GM23338 (cell line): ENCODE results near the gene PNKP. TPM values are rescaled to one million over a fixed set of nuclear protein-coding genes. Genes with fewer than 3 reads are reported as not detected.
A peak's percentile ranks its signal among the peaks of the same experiment; 100 is the strongest.

Source experiments
- ATAC-seq: fragments of 200-7000 bp; cut with Tn5 transposase; 3 replicates; pipeline ENCODE4 v1.9.1; 2020
- DNase-seq: peaks from one replicate; pipeline ENCODE4 v3.0.0-alpha.2; 2015; ENCODE audit warnings: low spot score
- H2AFZ ChIP-seq: fragments of 200-600 bp; sonication (generic); 2 replicates; pipeline ENCODE4 v1.8.0; 2016; ENCODE audit warnings: antibody characterized with exemption, mild to moderate bottlenecking, moderate library complexity
- H3F3A ChIP-seq: fragments of 200-600 bp; sonication (generic); replicated peaks from 2 replicates; pipeline ENCODE4 v1.8.0; 2017; ENCODE audit warnings: antibody characterized with exemption, mixed run types, low read depth
- H3K27ac ChIP-seq: fragments of 200-600 bp; sonication (generic); 2 replicates; pipeline ENCODE4 v1.6.1; 2016; ENCODE audit warnings: low read depth
- H3K27me3 ChIP-seq: fragments of 200-600 bp; sonication (generic); 2 replicates; pipeline ENCODE4 v1.8.0; 2016; ENCODE audit warnings: mild to moderate bottlenecking, mixed run types, moderate library complexity; ENCODE audit not compliant: insufficient read depth
- H3K36me3 ChIP-seq: fragments of 200-600 bp; sonication (generic); 2 replicates; pipeline ENCODE4 v1.8.0; 2016; ENCODE audit warnings: mild to moderate bottlenecking; ENCODE audit not compliant: insufficient read depth
- H3K4me1 ChIP-seq: fragments of 200-600 bp; sonication (generic); 2 replicates; pipeline ENCODE4 v1.8.0; 2016; ENCODE audit warnings: mild to moderate bottlenecking, moderate library complexity; ENCODE audit not compliant: insufficient read depth
- H3K4me2 ChIP-seq: fragments of 200-600 bp; sonication (generic); 2 replicates; pipeline ENCODE4 v1.7.1; 2017; ENCODE audit warnings: mixed run types
- H3K4me3 ChIP-seq: fragments of 200-600 bp; sonication (generic); 2 replicates; pipeline ENCODE4 v1.6.1; 2016; ENCODE audit warnings: mixed run types
- H3K79me2 ChIP-seq: fragments of 200-600 bp; sonication (generic); replicated peaks from 2 replicates; pipeline ENCODE4 v1.8.0; 2017; ENCODE audit warnings: mild to moderate bottlenecking; ENCODE audit not compliant: insufficient read depth
- H3K9me2 ChIP-seq: fragments of 200-600 bp; sonication (generic); 2 replicates; pipeline ENCODE4 v1.8.0; 2017; ENCODE audit not compliant: insufficient read depth
- H4K20me1 ChIP-seq: fragments of 200-600 bp; sonication (generic); replicated peaks from 2 replicates; pipeline ENCODE4 v1.8.0; 2017; ENCODE audit warnings: mild to moderate bottlenecking; ENCODE audit not compliant: insufficient read depth
- H3K27ac Mint-ChIP-seq: 2 replicates; pipeline ENCODE4 v1.8.0; 2020; ENCODE audit warnings: inconsistent platforms, mild to moderate bottlenecking, moderate library complexity, mixed read lengths
- H3K27me3 Mint-ChIP-seq: 3 replicates; pipeline ENCODE4 v1.8.0; 2022; ENCODE audit warnings: low read depth, mild to moderate bottlenecking, moderate library complexity, mixed read lengths, inconsistent platforms; ENCODE audit not compliant: insufficient read depth, poor library complexity
- H3K36me3 Mint-ChIP-seq: 3 replicates; pipeline ENCODE4 v1.8.0; 2021; ENCODE audit warnings: low read depth, mild to moderate bottlenecking, inconsistent platforms, moderate library complexity, mixed read lengths
- H3K4me1 Mint-ChIP-seq: 3 replicates; pipeline ENCODE4 v1.8.0; 2020; ENCODE audit warnings: mild to moderate bottlenecking, inconsistent platforms, mixed read lengths
- H3K4me3 Mint-ChIP-seq: 3 replicates; pipeline ENCODE4 v1.8.0; 2021; ENCODE audit warnings: moderate library complexity, mild to moderate bottlenecking, inconsistent platforms, mixed read lengths
- H3K9me3 Mint-ChIP-seq: 3 replicates; pipeline ENCODE4 v1.8.0; 2020; ENCODE audit warnings: moderate library complexity, mild to moderate bottlenecking, inconsistent platforms, mixed read lengths
- ETS1 ChIP-seq: IDR thresholded peaks from 2 replicates; pipeline ENCODE4 v1.6.1; 2016; ENCODE audit warnings: antibody characterized with exemption
- EZH2 ChIP-seq: fragments of 200-600 bp; sonication (generic); IDR thresholded peaks from one replicate; pipeline ENCODE4 v1.8.0; 2017; ENCODE audit warnings: antibody characterized with exemption, mild to moderate bottlenecking, low read depth; ENCODE audit not compliant: unreplicated experiment
- EZH2phosphoT487 ChIP-seq: fragments of 200-600 bp; sonication (generic); IDR thresholded peaks from one replicate; pipeline ENCODE4 v1.8.1; 2018; ENCODE audit warnings: antibody characterized with exemption; ENCODE audit not compliant: unreplicated experiment
- JUNB ChIP-seq: IDR thresholded peaks from one replicate; pipeline ENCODE4 v1.6.1; 2016; ENCODE audit warnings: antibody characterized with exemption; ENCODE audit not compliant: unreplicated experiment
- NANOG ChIP-seq: IDR thresholded peaks from 2 replicates; pipeline ENCODE4 v1.6.1; 2016; ENCODE audit warnings: antibody characterized with exemption, borderline replicate concordance
- POLR2AphosphoS5 ChIP-seq: IDR thresholded peaks from 2 replicates; pipeline ENCODE4 v1.6.1; 2016; ENCODE audit warnings: antibody characterized with exemption, low read depth
- ZNF114 ChIP-seq: fragments of 250-450 bp; sonication (Bioruptor Pico); IDR thresholded peaks from 2 replicates; pipeline ENCODE4 v1.5.0; 2020; ENCODE audit warnings: mild to moderate bottlenecking, moderate library complexity
- polyA plus RNA-seq: library from polyadenylated mRNA; unstranded; fragments of >200 nt; fragmentation: Nextera tagmentation; extraction: Ambion mirVana; gene quantifications from 2 replicates; pipeline ENCODE4 v1.2.1, GENCODE V29; 2016
- total RNA-seq: library from RNA; depleted of rRNA; stranded (reverse); fragments of >200 nt; shearing (Covaris generic); gene quantifications from 2 replicates; pipeline ENCODE4 v1.2.3, GENCODE V29; 2014
- TF ChIP-seq, protein P1 (sequence below), 2 experiments: fragments of 200-600 bp in 1 of 2; sonication (generic) in 1 of 2; conservative IDR thresholded peaks; 2 replicates each; pipeline versions ENCODE4 v1.5.1 to v1.6.1; 2016 to 2017; ENCODE audit warnings: antibody characterized with exemption in 2 of 2, low read depth in 2 of 2, mild to moderate bottlenecking in 2 of 2, moderate library complexity in 1 of 2
- TF ChIP-seq, protein P2 (sequence below): IDR thresholded peaks from one replicate; pipeline ENCODE4 v1.6.1; 2018; ENCODE audit warnings: antibody characterized with exemption; ENCODE audit not compliant: unreplicated experiment

Gene PNKP
- total and polyA plus RNA-seq, 2 experiments from 2014 or later = 99.6 to 109 TPM

DNA sequence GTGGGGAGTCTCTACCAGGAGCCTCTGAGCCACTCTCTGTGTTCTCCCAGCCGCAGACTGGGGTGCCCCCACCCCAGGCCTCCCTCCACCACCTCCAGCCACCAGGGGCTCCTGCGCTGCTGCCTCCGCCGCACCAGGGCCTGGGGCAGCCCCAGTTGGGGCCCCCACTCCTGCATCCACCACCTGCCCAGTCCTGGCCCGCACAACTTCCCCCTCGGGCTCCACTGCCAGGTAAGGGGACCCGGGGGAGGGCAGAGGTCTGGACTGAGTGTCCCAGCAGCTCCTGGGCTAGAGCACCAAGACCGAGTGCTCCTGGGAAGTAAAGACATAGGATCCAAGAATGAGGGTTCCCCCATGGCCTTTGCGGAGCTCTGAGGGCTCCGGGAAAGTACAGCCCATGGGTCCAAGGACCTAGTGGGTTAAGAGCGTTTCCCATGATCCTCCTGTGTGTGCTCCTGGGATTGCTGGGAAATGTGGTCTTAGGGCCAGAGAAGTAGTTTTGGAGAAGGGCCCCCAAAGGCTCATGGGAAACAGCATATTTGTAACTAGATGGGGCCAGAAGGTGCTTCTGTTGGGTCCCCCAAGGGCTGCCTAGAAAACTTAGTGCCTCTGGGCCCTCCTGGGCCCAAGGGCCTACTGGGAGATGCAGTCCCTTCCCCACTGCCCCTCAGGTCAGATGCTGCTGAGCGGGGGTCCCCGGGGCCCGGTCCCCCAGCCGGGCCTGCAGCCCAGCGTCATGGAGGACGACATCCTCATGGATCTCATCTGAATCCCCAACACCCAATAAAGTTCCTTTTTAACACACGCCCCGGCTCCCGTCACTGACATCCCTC is 31.0 kb downstream of the PNKP start:
- Mint-ChIP-seq H3K4me1 (peaks cover 6% of the 10 kb centered on the region), H3K27ac (no peak overlapping the region), H3K36me3 (peaks cover 58% of the 10 kb centered on the region), H3K9me3 (no peaks in the 10 kb centered on the region; the same call in 2 of the 3 replicates), H3K27me3 (peaks cover 19% of the 10 kb centered on the region), H3K4me3 (no peak overlapping the region)
- 0 out of 2 replicates have a peak, but pooled peaks have one; percentile 40 for TF ChIP-seq ETS1
- no peak for TF ChIP-seq JUNB
- Histone ChIP-seq H3K79me2 (no peaks in the 10 kb centered on the region), H3K36me3 (no peaks in the 10 kb centered on the region), H2AFZ (no peak overlapping the region), H3K4me1 (no peaks in the 10 kb centered on the region), H3K9me2 (no peaks in the 10 kb centered on the region), H3K27ac (no peak overlapping the region), H3K4me3 (no peak overlapping the region), H3K27me3 (no peaks in the 10 kb centered on the region), H3K4me2 (no peak overlapping the region), H3F3A (0 out of 2 replicates have a peak, but pooled peaks cover 3% of the 10 kb centered on the region), H4K20me1 (no peaks in the 10 kb centered on the region; the same call in 1 of the 2 replicates)
- DNase-seq = no peak
- ATAC-seq = peak; percentile 41; the same call in 2 of the 3 replicates

DNA sequence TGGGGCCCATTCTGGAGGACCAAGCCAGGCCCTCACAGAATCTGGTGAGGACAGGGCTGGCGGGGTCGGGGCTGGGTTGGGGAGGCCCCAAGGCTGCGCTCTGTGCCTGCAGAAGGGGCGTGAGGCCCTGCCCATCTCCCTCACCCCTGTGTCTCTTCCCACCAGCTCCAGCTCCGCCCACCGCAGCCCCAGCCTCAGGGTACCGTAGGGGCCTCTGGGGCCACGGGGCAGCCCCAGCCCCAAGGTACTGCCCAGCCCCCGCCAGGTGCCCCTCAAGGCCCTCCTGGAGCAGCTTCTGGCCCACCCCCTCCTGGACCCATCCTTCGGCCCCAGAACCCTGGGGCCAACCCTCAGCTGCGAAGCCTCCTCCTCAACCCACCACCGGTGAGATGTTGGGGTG is 31.8 kb downstream of the PNKP start:
- Mint-ChIP-seq H3K27me3 (peaks cover 17% of the 10 kb centered on the region), H3K36me3 (peaks cover 58% of the 10 kb centered on the region), H3K27ac (no peak overlapping the region), H3K4me3 (no peak overlapping the region), H3K9me3 (no peaks in the 10 kb centered on the region; the same call in 2 of the 3 replicates), H3K4me1 (peaks cover 4% of the 10 kb centered on the region)
- DNase-seq = no peak
- Histone ChIP-seq H3K9me2 (no peaks in the 10 kb centered on the region), H3K27me3 (no peaks in the 10 kb centered on the region), H3F3A (0 out of 2 replicates have a peak, but pooled peaks cover under 1% of the 10 kb centered on the region), H3K4me1 (no peaks in the 10 kb centered on the region), H3K4me3 (no peak overlapping the region), H3K79me2 (no peaks in the 10 kb centered on the region), H2AFZ (no peak overlapping the region), H3K4me2 (no peak overlapping the region), H3K36me3 (no peaks in the 10 kb centered on the region), H3K27ac (no peak overlapping the region), H4K20me1 (no peaks in the 10 kb centered on the region; the same call in 1 of the 2 replicates)
- ATAC-seq = no peak
- TF ChIP-seq, protein P1, sequence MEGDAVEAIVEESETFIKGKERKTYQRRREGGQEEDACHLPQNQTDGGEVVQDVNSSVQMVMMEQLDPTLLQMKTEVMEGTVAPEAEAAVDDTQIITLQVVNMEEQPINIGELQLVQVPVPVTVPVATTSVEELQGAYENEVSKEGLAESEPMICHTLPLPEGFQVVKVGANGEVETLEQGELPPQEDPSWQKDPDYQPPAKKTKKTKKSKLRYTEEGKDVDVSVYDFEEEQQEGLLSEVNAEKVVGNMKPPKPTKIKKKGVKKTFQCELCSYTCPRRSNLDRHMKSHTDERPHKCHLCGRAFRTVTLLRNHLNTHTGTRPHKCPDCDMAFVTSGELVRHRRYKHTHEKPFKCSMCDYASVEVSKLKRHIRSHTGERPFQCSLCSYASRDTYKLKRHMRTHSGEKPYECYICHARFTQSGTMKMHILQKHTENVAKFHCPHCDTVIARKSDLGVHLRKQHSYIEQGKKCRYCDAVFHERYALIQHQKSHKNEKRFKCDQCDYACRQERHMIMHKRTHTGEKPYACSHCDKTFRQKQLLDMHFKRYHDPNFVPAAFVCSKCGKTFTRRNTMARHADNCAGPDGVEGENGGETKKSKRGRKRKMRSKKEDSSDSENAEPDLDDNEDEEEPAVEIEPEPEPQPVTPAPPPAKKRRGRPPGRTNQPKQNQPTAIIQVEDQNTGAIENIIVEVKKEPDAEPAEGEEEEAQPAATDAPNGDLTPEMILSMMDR (conservative IDR thresholded peaks at IDR 0.05; ENCODE audit: low read depth in 2 of 2) = no peak
- TF ChIP-seq ZNF114 (no peak), NANOG (no peak), POLR2AphosphoS5 (no peak), EZH2phosphoT487 (no peak), EZH2 (no peak)
- TF ChIP-seq, protein P2, sequence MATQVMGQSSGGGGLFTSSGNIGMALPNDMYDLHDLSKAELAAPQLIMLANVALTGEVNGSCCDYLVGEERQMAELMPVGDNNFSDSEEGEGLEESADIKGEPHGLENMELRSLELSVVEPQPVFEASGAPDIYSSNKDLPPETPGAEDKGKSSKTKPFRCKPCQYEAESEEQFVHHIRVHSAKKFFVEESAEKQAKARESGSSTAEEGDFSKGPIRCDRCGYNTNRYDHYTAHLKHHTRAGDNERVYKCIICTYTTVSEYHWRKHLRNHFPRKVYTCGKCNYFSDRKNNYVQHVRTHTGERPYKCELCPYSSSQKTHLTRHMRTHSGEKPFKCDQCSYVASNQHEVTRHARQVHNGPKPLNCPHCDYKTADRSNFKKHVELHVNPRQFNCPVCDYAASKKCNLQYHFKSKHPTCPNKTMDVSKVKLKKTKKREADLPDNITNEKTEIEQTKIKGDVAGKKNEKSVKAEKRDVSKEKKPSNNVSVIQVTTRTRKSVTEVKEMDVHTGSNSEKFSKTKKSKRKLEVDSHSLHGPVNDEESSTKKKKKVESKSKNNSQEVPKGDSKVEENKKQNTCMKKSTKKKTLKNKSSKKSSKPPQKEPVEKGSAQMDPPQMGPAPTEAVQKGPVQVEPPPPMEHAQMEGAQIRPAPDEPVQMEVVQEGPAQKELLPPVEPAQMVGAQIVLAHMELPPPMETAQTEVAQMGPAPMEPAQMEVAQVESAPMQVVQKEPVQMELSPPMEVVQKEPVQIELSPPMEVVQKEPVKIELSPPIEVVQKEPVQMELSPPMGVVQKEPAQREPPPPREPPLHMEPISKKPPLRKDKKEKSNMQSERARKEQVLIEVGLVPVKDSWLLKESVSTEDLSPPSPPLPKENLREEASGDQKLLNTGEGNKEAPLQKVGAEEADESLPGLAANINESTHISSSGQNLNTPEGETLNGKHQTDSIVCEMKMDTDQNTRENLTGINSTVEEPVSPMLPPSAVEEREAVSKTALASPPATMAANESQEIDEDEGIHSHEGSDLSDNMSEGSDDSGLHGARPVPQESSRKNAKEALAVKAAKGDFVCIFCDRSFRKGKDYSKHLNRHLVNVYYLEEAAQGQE = no peak
